Endometrium (tissue), 2 donors: ENCODE data around the gene WWC2.

Source experiments
- FAIRE-seq: peaks from 2 replicates; lab custom pipeline; 2012; peaks lifted over from hg19 to GRCh38; lab: Jason Lieb, UNC
- donor health status: control.
- donor health status: control.

WWC2 gene

DNA sequence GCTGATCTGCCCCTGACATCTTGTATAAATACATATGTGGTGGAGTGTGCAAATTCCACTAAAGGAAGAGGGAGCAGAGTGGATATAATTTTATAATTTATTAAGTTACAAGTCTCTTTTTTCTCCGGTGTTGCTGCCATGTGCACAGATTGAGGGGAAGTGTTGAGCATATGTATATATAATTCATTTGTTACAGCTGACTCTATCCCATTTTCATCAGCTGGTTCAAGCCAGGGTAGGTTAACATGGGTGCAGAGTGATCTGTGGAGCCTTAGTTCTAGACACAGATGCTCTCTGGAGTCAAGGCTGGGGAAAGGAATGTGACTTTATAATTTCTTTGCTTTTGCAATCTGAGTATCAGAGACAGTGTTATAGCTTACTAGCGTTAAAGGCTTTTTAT lies 103.5 kb downstream of the WWC2 start:
- no peak for FAIRE-seq

DNA sequence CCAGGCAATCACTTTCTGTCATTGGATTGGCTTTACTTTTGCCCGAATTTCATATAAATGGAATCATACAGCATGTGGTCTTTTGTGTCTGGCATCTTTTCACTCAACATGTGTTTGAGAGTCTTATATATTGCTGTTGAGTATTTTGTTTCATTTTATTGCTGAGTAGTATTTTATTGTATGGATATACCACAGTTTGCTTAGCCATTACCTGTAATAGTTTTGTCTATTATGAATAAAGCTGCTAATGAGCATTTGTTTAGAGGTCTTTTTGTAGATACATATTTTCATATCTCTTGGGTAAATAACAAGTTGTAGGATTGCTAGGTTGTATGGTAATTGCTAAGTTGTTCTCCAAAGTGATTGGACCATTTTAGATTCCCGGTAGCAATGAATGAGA lies 105.7 kb downstream of the WWC2 start:
- no peak for FAIRE-seq

GRCh38 chr4:183205193-183205592 lies 106.1 kb downstream of the WWC2 start:
- no peak for FAIRE-seq

- no peak for FAIRE-seq
Observed at GRCh38 chr4:183205709-183206108, 106.7 kb downstream of the WWC2 start.

- FAIRE-seq: no peak
Observed at GRCh38 chr4:183211533-183211932, 112.5 kb downstream of the WWC2 start.

DNA sequence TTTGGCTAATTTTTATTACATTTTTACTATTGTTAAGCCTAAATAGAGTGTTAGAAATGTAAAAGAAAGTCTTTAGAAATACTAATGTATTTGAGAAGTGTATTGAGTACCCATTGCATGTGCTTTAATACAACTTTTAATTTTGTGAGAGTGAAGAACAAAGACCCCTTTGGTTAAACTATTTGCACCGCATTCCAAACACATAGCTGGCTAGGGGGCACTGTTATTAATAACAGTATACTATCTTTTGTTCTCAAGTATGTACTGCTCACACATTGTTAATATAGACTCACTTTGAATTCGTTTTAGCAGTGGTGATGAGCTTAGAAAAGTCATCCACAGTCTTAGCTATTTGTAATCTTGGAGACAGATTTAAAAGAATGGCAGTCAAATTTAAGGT lies 114.9 kb downstream of the WWC2 start:
- no peak for FAIRE-seq

DNA sequence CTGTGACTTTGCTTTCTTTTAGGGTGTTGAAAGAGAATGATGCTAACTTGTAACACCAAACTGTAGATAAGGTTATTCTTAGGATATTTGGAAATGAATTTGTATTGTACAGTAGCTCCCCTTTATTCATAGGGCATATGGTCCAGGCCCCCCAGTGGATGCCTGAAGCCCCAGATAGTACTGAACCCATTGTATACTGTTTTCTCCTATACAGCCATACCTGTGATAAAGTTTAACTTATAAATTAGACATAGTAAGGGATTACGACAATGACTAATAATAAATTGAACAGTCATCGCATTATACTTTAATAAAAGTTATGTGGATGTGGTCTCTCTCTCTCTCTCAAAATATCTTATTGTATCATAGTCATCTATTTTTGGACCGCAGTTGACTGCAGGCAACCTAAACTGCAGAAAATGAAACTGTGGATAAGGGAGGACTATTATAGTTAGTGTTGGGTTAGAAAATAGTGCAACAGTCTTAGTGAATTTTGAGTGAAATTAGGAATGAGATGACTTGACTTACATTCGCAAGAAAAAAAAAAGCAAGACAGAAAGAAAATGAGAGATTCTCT lies 115.9 kb downstream of the WWC2 start:
- FAIRE-seq: no peak

DNA sequence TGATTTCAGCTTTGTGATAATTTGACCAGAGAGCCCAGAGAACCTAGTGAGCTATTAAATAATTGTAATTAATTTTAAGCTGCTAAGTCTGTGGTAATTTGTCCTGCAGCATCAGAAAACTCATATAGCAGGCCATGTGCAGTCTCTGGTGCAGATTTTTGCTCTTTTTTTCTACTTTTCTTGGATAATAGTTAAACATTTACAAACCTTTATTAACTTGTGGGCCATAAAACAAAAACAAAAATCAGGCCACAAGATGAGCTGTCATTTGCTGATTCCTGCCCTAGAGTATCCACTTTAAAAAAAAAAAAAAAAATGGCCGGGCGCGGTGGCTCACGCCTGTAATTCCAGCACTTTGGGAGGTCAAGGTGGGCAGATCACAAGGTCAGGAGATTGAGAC lies 121.2 kb downstream of the WWC2 start:
- FAIRE-seq: no peak

GRCh38 chr4:183223053-183223452 lies 124.0 kb downstream of the WWC2 start:
- no peak for FAIRE-seq

GRCh38 chr4:183229397-183229796 lies 130.3 kb downstream of the WWC2 start:
- no peak for FAIRE-seq

DNA sequence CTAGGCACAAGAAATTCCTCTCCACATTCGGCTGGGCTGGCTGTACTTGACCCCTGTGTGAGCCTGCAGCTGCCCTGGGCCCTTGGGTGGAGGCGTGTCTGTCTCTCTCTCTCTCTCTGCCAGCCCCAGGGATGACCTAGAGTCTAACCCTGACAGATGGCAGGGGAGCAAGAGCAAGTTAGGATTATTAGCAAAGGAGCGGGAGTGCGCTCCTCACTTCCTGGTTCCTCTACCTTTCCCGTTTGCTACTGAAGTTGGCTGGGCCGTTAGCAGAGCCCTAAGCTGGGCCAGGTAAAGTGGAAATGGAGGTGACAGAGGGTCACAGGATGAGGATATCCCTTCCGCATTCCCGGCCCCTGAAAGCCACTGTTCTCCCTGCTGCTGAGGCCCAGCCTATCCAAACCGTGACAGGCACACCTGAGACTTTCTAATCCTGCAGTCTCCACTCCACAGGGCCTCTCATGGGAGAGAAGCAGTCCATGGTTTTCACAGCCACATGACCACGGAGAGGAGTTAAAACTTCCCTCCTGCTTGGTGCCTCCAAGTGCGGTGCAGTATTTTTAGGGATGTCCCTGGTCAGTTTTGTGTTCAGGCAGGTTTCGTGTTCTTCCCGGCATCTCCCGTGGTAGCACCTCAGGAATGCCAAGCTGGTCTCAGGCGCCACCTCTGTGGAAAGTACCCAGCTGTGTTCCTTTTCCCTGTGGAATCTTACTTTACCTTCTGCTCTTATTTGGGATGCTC lies 141.7 kb downstream of the WWC2 start:
- no peak for FAIRE-seq

DNA sequence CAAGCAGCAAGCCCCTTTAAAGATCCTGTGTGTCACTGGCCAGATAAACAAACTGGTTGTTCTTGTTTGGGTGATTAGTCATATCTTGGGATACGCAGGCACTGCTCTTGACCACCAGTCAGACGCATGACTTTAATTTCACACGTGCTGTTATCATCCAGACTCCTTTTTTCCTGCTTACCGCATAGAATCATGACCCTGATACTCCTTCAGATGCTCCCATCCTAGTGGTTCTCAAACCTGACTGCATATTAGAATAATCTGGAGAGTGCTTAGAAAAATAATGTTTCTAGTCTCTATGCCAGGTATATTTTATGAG lies 142.2 kb downstream of the WWC2 start:
- FAIRE-seq: no peak

DNA sequence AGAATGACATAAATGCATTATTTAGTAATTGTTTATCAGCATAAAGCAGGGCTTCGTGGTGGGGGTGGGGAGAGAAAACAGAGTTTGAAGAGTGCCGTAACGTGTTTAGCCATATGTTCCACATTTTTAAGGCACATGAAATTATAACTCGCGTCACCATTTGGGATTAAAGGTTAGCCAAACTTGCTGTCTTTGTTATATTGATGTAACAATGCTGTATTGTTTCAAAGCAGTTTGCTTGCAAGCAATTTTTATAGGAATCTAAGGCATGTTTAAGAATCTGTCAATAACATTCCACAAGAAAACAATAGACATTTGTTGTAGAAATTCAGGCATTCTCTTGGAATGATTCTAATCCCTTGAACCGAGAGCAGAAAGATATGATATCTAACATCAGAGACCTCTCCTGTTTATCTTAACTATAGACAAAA lies 142.7 kb downstream of the WWC2 start:
- no peak for FAIRE-seq

- peak; percentile 8 for FAIRE-seq
Observed at GRCh38 chr4:183242291-183242690, 143.2 kb downstream of the WWC2 start.

- no peak for FAIRE-seq
Observed at GRCh38 chr4:183244019-183244418, 145.0 kb downstream of the WWC2 start.

GRCh38 chr4:183244506-183244905 lies 145.4 kb downstream of the WWC2 start:
- FAIRE-seq: no peak

GRCh38 chr4:183248201-183248600 lies 149.1 kb downstream of the WWC2 start:
- FAIRE-seq: no peak

DNA sequence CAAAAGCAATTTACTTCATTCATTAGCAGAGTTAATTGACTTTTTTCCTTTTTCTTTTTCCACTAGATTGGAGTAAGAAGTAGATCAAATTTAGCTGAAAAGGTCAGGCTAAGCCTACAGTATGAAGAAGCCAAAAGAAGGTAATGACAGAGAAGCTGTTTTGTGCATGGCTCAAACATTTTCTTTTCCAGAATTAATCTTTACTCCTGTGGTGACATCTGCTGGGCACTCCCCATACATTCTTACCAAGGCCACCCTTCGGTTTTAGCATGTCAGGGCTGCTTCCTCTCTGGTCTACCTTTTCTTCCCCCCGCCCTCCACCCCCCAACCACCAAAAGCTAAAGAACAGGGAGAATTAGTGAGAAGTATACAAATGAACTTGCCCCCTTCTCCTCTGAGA lies 150.8 kb downstream of the WWC2 start:
- FAIRE-seq: no peak

DNA sequence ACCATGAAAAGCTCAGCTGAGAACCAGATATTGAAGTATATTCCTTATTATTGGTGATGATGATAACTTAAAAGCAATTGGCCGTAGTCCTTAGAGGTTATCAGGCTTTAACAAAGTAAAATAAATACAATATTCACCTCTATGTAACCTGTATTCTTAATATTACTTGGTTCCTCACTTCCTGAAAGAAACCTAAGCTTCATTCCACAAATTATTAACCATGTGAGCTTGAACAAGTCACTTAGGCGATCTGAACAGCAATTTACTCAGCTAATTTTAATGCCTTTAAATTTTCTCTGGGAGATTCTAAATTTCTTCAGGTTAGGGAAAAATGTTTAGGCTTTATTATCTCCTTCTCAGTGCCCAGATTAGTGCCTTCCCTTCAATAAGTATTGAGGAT lies 151.8 kb downstream of the WWC2 start:
- FAIRE-seq: no peak

DNA sequence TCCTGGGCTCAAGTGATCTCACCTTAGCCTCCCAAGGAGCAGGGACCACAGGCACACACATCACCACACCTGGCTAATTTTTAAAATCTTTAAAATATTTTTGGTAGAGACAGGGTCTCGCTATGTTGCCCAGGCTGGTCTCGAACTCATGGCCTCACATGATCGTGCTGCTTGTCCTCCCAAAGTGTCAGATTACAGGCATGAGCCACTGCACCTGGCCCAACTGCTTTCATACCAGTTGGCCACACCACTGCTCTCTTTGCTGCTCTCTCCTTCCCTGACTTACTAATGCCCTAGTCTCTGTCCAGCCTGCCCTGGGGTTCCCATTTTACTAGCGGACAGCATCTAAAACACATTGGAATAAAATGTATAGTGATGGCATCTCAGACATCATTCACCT lies 153.9 kb downstream of the WWC2 start:
- no peak for FAIRE-seq

DNA sequence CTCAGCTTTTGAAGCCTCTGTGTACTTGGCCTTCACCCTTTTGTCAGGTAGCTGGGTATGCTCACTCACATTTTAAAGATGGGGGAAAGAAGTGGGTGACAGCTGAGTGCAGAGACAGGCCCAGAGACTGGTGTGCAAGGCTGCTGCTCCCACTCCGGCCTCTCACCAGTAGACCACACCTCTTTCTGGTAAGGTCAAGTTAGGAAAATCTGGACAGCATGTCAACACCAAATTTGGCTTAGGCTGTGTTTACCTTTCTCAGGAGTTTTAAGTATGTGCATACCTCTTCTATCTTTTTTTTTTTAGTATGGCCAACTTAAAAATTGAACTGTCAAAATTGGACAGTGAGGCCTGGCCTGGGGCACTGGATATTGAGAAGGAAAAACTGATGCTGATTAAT lies 154.4 kb downstream of the WWC2 start:
- no peak for FAIRE-seq

GRCh38 chr4:183254162-183254561 lies 155.1 kb downstream of the WWC2 start:
- peak; percentile 45 for FAIRE-seq

GRCh38 chr4:183255487-183255886 lies 156.4 kb downstream of the WWC2 start:
- FAIRE-seq: peak; percentile 54

DNA sequence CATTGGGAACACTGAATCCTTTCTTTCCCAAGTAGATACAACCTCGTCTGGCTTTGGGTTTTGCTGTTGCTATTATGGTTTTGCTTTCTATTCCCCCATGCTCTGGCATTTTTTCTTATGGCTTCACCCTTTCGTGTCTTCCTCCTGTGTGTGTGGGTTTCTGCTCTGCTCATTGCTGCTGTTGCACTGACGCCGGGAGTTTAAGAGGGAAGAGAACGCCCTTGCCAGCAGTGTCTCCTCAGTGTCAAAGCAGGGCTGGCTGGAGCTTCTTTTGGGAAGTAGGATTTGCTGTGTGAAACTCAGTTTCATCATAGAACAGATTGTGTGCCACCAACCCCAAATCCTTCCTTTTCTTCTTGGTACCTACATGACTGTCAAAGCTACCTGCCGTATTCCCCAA lies 157.3 kb downstream of the WWC2 start:
- FAIRE-seq: no peak
